Dedifferentiated amniotic fluid mesenchymal stem cell (primary cell): ENCODE measurements around the gene SLC8A1.

Experiments used
- DNase-seq: peaks from one replicate; pipeline ENCODE4 v3.0.0-alpha.2; 2016; ENCODE audit errors: extremely low spot score

SLC8A1 gene

GRCh38 chr2:40421631-40422297 lies 30.1 kb downstream of the SLC8A1 start:
- DNase-seq = no peak

GRCh38 chr2:40420478-40420877 lies 31.4 kb downstream of the SLC8A1 start:
- DNase-seq = no peak

- no peak for DNase-seq
Measured at GRCh38 chr2:40419364-40419762, 32.5 kb downstream of the SLC8A1 start.

GRCh38 chr2:40418614-40419363 lies 33.1 kb downstream of the SLC8A1 start:
- DNase-seq = no peak

- DNase-seq = no peak
Measured at GRCh38 chr2:40416486-40416885, 35.4 kb downstream of the SLC8A1 start.

GRCh38 chr2:40415391-40415790 lies 36.5 kb downstream of the SLC8A1 start:
- no peak for DNase-seq

- DNase-seq = no peak
Measured at GRCh38 chr2:40412456-40412855, 39.4 kb downstream of the SLC8A1 start.

- DNase-seq = no peak
Measured at GRCh38 chr2:40410695-40411094, 41.2 kb downstream of the SLC8A1 start.

- no peak for DNase-seq
Measured at GRCh38 chr2:40409734-40410133, 42.2 kb downstream of the SLC8A1 start.

- DNase-seq = no peak
Measured at GRCh38 chr2:40406485-40407289, 45.2 kb downstream of the SLC8A1 start.

- peak; percentile 25 for DNase-seq
Measured at GRCh38 chr2:40405465-40405864, 46.4 kb downstream of the SLC8A1 start.

GRCh38 chr2:40404517-40404916 lies 47.4 kb downstream of the SLC8A1 start:
- DNase-seq = no peak

GRCh38 chr2:40403233-40403836 lies 48.6 kb downstream of the SLC8A1 start:
- peak; percentile 31 for DNase-seq

- no peak for DNase-seq
Measured at GRCh38 chr2:40401896-40402295, 50.0 kb downstream of the SLC8A1 start.

- DNase-seq = no peak
Measured at GRCh38 chr2:40400336-40400953, 51.4 kb downstream of the SLC8A1 start.

- no peak for DNase-seq
Measured at GRCh38 chr2:40397765-40398164, 54.1 kb downstream of the SLC8A1 start.

- no peak for DNase-seq
Measured at GRCh38 chr2:40396124-40396523, 55.8 kb downstream of the SLC8A1 start.

GRCh38 chr2:40395169-40396073 lies 56.5 kb downstream of the SLC8A1 start:
- DNase-seq = no peak

- no peak for DNase-seq
Measured at GRCh38 chr2:40394597-40394996, 57.3 kb downstream of the SLC8A1 start.

GRCh38 chr2:40394031-40394430 lies 57.9 kb downstream of the SLC8A1 start:
- DNase-seq = no peak

- no peak for DNase-seq
Measured at GRCh38 chr2:40388161-40388560, 63.7 kb downstream of the SLC8A1 start.
